Activated CD4-positive, CD25-positive, alpha-beta regulatory T cell treated with anti-CD3 and anti-CD28 coated beads, Interleukin-2, amount 50 U/mL, for 24 hours (primary cell): ENCODE results near the gene MAP4K1.

Experiments used
- ATAC-seq, 2 donors: fragments of 150-1000 bp; cut with Tn5 transposase; one replicate each; pipeline ENCODE4 v1.10.0; 2021; ENCODE audit warnings: mild to moderate bottlenecking in 1 of 2, moderate library complexity in 1 of 2

The MAP4K1 gene

DNA sequence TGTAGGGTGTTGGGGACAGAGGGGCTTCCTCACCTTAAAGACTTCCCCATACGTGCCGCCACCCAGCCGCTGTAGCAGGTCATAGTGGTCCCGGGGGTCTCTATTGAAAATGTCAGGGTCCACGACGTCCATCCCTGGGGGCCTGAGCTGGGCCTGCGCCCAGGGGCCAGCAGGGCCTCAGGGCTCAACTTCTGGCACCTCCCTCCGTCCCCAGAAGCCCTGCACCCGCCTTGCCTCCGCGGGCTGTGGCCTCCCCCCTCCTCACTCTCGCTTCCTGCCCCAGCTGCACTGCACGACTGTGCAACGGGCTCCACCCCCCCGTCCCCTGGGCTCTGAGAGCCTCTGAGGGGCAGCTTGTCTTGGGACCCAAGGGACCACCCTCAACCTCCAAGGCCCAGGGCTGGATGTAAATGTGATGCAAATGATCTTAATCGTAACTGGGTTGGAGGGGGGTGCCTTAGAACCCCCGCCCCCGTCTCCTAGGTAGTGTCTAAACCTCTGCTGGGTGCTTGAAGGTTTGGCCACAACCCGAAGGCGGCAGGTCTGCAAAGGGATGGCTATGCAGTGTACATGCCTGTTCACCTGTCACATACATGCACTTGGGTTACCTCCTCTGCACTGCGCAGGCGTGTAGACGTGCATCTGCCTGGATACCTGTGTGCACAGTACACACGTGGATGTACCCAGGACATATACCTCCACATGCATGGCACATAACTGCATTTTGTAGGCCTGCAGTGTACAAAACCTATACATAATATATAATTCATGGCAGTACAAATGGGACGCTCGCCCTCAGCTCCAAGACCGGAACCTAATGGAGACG lies at the start of gene MAP4K1:
TSS of gene MAP4K1 (minus strand) at position 190 of the 826 bp plus-strand sequence. CDS start at position 132, 58 bp downstream.
- peak; percentile 64 to 74 for ATAC-seq

GRCh38 chr19:38666663-38667511 lies 49.1 kb upstream of the MAP4K1 start:
- ATAC-seq = peak; percentile 90 to 94

DNA sequence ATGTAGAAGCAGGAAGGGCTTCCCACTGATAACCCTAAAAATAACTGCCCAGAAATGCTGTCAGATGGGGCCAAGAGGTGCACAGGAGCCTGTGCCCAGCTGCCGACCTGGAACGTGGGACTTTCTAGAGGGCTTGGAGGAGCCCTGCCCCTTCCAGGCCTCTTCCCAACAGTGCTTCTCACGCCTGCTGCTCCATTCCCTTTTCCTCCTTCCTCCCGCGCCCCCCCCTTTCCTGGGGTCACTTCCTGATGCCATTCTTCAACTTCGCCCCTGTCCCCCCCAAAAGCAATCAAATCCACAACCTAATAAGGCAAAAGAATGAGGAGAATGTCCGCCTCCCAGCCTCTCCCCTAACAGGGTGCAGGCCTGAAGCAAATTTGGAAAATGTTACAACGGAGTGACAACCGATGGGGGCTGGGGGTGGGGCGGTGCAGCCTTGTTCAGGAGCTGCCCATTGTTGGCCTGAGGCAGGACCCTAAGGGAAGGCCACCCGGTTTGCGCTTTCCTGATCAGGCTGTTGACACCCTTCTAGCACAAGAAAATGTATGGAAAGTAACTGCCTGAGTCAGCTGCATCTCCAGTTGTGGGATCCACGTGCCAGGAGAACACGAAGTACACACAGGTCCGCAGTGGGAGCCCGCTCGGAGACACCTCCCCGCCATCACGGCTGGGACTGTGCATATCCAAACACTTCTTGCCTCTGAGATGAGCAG lies 48.4 kb upstream of the MAP4K1 start:
- ATAC-seq = no peak

DNA sequence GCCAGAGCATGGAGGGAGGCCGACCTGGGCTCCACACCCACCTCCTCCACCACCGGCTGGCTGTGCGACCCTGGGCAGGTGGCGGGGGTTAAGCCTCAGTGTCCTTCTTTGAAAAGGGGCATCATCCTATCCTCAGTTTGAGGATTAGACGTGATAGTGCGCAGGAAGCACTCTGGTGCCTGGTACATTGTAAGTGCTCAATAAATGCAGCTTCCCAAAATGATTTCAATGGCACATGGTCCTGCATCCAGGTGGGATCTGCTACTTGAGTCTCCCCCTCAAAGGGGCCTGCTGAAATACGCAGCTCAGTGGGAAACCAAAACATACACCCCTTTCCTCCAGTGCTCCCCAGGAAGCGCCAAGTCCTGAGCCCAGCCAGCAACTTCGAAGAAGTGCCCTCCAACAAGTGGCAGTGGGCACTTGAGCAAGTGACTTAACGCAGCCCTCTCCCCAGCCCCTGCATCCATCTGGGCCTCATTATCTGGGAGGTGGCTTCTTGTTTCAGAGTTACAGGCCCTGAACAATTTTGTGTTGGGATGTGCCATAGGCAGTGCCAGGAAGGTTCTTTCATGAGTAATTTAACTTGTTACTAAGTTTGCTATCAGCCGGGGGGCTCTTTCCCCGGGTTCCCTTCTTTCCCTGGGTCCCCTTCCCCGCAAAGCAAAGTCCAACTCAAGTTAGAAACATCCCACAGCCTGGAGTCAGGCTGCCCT lies 47.6 kb upstream of the MAP4K1 start:
- ATAC-seq = no peak

- ATAC-seq = no peak
Observed at GRCh38 chr19:38664503-38665211, 46.9 kb upstream of the MAP4K1 start.

GRCh38 chr19:38663957-38664502 lies 46.3 kb upstream of the MAP4K1 start:
- no peak for ATAC-seq

DNA sequence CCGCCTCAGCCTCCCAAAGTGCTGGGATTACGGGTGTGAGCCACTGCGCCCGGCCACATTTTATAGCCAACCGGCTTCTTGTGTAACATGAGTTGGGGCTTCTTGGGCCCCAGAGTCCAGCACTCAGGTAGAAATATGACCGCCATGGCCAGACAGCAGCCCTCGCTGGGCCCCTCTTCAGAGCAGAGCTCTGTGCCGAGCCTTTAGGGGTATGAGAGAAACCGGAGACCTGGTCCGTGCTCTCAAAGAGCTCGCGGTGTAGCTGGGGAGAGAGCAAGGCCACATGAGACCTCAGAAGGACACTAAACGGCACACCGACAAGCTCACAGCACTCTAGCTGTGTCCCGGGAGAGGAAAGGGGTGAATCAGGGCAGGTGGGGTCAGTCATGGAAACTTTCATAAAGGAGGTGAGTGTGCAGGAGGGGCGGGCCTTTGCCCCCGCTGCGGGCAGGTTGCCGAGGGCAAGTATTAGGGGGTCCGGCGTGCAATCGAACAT lies 45.5 kb upstream of the MAP4K1 start:
- no peak for ATAC-seq

GRCh38 chr19:38662537-38663155 lies 44.9 kb upstream of the MAP4K1 start:
- no peak for ATAC-seq

- ATAC-seq = no peak
Observed at GRCh38 chr19:38661996-38662395, 44.2 kb upstream of the MAP4K1 start.

GRCh38 chr19:38661136-38661535 lies 43.4 kb upstream of the MAP4K1 start:
- ATAC-seq = no peak

DNA sequence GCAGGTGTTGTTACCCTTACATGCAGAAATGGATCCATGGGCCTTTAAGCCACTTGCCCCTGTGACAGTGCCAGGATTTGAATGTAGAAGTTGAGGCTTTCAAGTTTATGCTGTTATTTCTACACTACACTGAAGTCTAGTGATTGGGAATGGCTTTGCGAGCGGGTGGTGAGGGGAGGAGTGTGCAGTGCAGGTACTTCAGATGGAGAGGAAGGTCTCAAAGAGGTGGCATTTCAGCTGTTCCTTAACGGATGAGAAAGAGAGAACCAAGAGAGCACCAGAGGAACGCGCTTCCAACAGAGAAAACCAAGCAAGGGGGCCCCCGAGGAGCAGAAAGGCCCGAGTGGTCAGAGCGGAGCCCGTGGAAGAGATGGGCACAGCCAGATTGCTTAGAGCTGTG lies 43.0 kb upstream of the MAP4K1 start:
- ATAC-seq = no peak

DNA sequence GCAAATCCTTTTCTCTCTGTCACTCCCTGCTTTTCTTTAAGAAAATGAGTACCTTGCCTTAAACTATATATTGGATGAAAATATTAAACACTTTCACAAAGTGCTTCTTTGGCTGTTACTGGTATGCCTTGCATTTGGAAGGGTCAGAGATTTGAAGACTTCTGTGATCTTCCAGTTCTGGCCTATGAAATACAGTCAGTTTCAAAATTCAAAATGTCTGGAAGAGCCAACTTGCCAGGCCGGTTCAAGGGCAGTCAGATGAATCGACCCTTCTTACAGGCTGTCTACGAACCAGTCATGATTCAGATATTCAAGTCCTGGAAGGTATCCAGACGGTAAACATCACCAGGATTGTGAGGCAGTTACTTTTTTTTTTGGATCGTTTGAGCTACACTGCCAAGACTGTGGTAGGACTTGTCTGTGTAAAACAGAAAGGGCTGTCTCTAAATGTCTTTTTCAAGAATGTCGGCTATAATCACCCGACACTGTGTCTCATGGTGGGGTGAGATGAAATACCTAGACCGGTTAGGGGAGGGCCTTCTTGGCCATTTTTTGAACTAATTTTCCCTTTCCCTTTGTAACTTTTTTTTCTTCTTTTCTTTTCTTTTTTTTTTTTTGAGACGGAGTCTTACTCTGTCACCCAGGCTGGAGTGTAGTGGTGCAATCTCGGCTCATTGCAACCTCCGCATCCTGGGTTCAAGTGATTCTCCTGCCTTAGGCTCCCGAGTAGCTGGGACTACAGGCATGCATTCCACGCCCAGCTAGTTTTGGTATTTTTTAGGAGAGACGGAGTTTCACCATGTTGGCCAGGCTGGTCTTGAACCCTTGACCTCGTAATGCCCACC lies 40.9 kb upstream of the MAP4K1 start:
- no peak for ATAC-seq

DNA sequence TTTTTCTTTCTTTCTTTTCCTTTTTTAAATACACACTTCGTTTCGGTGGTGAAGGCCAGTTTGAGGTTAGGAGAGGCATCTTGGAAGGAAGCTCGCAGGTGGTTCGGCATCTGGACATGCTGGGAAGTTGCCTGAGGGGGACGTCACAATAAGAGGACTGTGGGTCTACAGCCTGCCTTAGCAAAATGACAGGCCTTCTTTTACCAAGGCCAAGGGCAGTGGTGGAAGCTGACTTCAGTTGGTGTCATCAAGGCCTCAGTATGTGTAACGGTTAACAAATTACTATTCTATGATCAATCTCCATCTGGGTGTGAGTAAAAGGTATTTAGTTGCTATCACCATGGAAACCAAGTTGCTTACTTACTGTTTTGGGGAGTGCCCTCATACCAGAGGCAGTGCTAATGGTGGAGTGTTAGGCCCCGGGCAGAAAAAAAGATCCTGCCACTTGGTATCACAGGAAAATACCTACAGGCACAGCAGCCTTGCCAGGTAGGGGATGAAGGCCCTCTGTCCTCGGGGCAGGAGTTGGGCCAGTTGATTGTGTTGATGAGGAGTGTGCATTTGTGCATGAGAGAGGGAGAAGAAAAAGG lies 40.0 kb upstream of the MAP4K1 start:
- ATAC-seq = peak; percentile 63 to 67

DNA sequence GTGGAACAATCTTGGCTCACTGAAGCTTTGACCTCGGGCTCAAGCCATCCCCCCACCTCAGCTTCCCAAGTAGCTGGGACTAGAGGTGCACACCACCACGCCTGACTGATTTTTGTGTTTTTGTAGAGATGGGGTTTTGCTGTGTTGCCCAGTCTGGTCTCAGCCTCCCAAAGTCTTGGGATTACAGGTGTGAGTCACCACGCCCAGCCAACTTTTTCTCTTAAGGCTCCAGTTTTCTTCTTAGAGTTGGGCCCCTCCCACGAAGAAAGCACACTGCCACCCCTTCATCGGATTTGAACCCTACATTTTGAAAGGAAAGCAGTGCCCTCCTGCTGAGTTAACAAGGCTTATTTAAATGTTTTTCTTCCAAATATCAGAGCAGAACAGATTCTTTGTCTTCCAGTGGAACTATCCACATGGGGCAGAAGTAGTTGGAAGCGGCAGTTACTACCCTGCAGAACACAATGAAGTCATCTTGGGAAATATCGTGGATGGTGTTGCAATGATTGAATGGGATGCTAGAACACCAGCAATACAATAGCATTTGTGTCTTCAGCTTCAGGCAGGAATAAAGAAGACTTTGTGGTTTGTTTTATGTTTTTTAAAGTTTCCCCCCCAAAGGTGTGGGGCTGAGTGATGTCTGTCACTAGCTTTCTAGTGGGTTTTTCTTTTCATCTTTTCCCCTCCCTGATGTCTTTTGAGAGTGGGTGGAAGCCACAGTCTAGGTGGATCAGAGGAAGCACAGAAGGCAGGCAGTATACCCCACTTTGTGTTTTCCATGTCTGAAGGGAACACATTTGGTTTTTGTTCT lies 38.6 kb upstream of the MAP4K1 start:
- peak; percentile 22 to 29 for ATAC-seq

- ATAC-seq = peak; percentile 79 to 83
Observed at GRCh38 chr19:38655148-38655824, 37.5 kb upstream of the MAP4K1 start.

GRCh38 chr19:38654628-38655055 lies 36.9 kb upstream of the MAP4K1 start:
- ATAC-seq = no peak

DNA sequence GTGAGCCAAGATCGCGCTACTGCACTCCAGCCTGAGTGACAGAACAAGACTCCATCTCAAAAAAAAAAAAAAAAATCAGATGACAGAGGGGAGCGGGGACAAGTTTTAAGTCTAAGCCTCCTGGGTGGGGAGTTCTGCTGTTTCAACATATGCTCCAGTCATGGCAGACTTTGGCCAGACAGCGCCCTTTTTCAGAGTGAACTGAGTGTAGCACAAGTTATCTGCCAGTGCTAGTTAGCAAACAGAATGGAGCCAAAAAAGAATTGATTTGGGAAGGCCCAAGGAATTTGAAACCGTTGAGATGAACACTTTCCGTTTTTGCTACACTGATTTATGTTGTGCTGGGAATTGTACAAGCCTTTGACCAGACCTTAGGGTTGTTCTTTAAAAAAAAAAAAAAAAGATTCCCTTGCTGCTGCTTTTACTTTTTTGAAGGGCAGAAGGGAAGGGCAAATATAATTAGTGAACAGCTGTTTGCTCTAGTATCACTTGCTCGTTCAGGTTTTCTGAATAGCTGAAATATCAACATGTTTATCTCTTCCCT lies 35.3 kb upstream of the MAP4K1 start:
- no peak for ATAC-seq
